Upper lobe of left lung (tissue), 4 donors: ENCODE measurements around the gene CUBN.

ENCODE experiments used
- EP300 ChIP-seq, 4 donors: sonication (generic); formaldehyde crosslinking; IDR thresholded peaks; one replicate each; pipeline ENCODE4 v1.5.1; 2017; ENCODE audit warnings: antibody characterized with exemption in 4 of 4, control low read depth in 2 of 4
- POLR2A ChIP-seq, 4 donors: fragments of 450-650 bp; IDR thresholded peaks; one replicate each; pipeline ENCODE4 v1.5.1; 2016 to 2017; ENCODE audit warnings: antibody characterized with exemption in 4 of 4, mild to moderate bottlenecking in 2 of 4
- POLR2AphosphoS5 ChIP-seq, 2 donors: sonication (generic); formaldehyde crosslinking; IDR thresholded peaks; one replicate each; pipeline ENCODE4 v1.5.1; 2017; ENCODE audit warnings: antibody characterized with exemption in 2 of 2
- TF ChIP-seq, protein P1 (sequence below), 6 experiments: fragments of 450-650 bp in 4 of 6; fragments of 200-600 bp in 2 of 6; sonication (generic) in 2 of 6; IDR thresholded peaks; one replicate each; pipeline ENCODE4 v1.5.1; 2016 to 2019; ENCODE audit warnings: antibody characterized with exemption in 6 of 6

DNA sequence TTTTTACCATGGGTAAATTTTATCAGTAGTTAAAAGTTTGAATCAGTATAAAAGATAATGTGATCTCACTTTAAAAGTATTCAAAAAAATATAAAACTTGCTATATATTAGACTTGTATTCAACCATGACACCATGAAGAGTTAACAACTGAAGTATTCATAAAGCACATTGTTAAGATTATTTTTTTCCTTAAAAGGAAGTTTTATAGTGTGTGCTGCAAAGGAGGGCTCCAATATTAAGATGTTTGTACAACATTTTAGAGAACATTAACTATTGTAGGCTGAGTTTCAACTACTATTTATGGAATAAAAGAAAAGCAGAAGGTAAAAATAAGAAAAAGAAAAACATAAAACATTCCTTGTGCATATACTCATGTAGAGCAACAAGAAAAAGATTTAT, 24.5 kb upstream of the CUBN start:
- TF ChIP-seq, protein P1, sequence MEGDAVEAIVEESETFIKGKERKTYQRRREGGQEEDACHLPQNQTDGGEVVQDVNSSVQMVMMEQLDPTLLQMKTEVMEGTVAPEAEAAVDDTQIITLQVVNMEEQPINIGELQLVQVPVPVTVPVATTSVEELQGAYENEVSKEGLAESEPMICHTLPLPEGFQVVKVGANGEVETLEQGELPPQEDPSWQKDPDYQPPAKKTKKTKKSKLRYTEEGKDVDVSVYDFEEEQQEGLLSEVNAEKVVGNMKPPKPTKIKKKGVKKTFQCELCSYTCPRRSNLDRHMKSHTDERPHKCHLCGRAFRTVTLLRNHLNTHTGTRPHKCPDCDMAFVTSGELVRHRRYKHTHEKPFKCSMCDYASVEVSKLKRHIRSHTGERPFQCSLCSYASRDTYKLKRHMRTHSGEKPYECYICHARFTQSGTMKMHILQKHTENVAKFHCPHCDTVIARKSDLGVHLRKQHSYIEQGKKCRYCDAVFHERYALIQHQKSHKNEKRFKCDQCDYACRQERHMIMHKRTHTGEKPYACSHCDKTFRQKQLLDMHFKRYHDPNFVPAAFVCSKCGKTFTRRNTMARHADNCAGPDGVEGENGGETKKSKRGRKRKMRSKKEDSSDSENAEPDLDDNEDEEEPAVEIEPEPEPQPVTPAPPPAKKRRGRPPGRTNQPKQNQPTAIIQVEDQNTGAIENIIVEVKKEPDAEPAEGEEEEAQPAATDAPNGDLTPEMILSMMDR (IDR thresholded peaks at IDR 0.05), result no peak
- TF ChIP-seq POLR2A (IDR thresholded peaks at IDR 0.05) (no peak), EP300 (IDR thresholded peaks at IDR 0.05) (no peak), POLR2AphosphoS5 (IDR thresholded peaks at IDR 0.05) (no peak)
